HEK293 (cell line): ENCODE measurements around the gene SEMA6A.
A peak's percentile ranks its signal among the peaks of the same experiment; 100 is the strongest.

Source experiments
- CTCF ChIA-PET: fragments of 350-600 bp; formaldehyde crosslinking; extraction: SDS; loops from one replicate; lab custom pipeline; 2021; ENCODE audit warnings: antibody characterized with exemption; lab: Yijun Ruan, JAX
- POLR2A ChIA-PET: fragments of 300-600 bp; formaldehyde crosslinking; extraction: SDS; loops from one replicate; lab custom pipeline; 2020; ENCODE audit warnings: antibody characterized with exemption, inconsistent platforms; lab: Yijun Ruan, JAX
- H3K27ac ChIP-seq: fragments of 200-500 bp; sonication (Bioruptor generic); 2 replicates; pipeline ENCODE4 v1.5.1; 2014; ENCODE audit warnings: low read depth, low read length, control low read depth, inconsistent platforms; ENCODE audit errors: extremely low read depth
- H3K36me3 ChIP-seq, 2 experiments: fragments of 200-500 bp in 1 of 2; sonication (Bioruptor generic) in 1 of 2; 1 replicate in 1 of 2; 2 replicates in 1 of 2; pipeline ENCODE4 v1.5.1; 2014 to 2017; ENCODE audit warnings: inconsistent platforms in 2 of 2, low read length in 2 of 2; ENCODE audit not compliant: control insufficient read depth in 2 of 2, insufficient read depth in 1 of 2
- H3K4me1 ChIP-seq: fragments of 200-500 bp; sonication (Bioruptor generic); 2 replicates; pipeline ENCODE4 v1.5.1; 2014; ENCODE audit warnings: mild to moderate bottlenecking, low read length, inconsistent platforms; ENCODE audit not compliant: control insufficient read depth, insufficient read depth
- H3K4me3 ChIP-seq: 2 replicates; pipeline ENCODE4 v1.5.1; 2011; ENCODE audit warnings: low read depth, mild to moderate bottlenecking, control low read depth, low read length, moderate library complexity
- H3K9me3 ChIP-seq: fragments of 200-500 bp; sonication (Bioruptor generic); 2 replicates; pipeline ENCODE4 v1.5.1; 2014; ENCODE audit warnings: low read depth, low read length, inconsistent platforms; ENCODE audit not compliant: control insufficient read depth, insufficient read depth
- HIC1 ChIP-seq: fragments of 450-650 bp; formaldehyde crosslinking; IDR thresholded peaks from 2 replicates; pipeline ENCODE4 v1.5.1; 2016; ENCODE audit warnings: missing biosample characterization, missing genetic modification characterization
- KLF7 ChIP-seq: fragments of 450-650 bp; formaldehyde crosslinking; IDR thresholded peaks from 2 replicates; pipeline ENCODE4 v1.5.1; 2016; ENCODE audit warnings: missing biosample characterization, missing genetic modification characterization, borderline replicate concordance
- OSR2 ChIP-seq: fragments of 450-650 bp; formaldehyde crosslinking; IDR thresholded peaks from 2 replicates; pipeline ENCODE4 v1.5.1; 2016; ENCODE audit warnings: missing biosample characterization, missing genetic modification characterization
- SP7 ChIP-seq: fragments of 450-650 bp; formaldehyde crosslinking; IDR thresholded peaks from 2 replicates; pipeline ENCODE4 v1.5.1; 2016; ENCODE audit warnings: missing biosample characterization, missing genetic modification characterization
- ZNF76 ChIP-seq: fragments of 450-650 bp; formaldehyde crosslinking; IDR thresholded peaks from 2 replicates; pipeline ENCODE4; 2016; ENCODE audit warnings: low read depth, missing biosample characterization, missing genetic modification characterization, borderline replicate concordance
- ZNF830 ChIP-seq: fragments of 450-650 bp; IDR thresholded peaks from 2 replicates; pipeline ENCODE4 v1.5.0; 2018; ENCODE audit warnings: missing biosample characterization, missing genetic modification characterization, low read depth, mild to moderate bottlenecking, moderate library complexity
- TF ChIP-seq, protein P1 (sequence below): fragments of 450-650 bp; formaldehyde crosslinking; IDR thresholded peaks from 2 replicates; pipeline ENCODE4 v1.5.1; 2016; ENCODE audit warnings: missing biosample characterization, missing genetic modification characterization
- TF ChIP-seq, protein P2 (sequence below): fragments of 450-650 bp; formaldehyde crosslinking; IDR thresholded peaks from 2 replicates; pipeline ENCODE4 v1.5.1; 2016; ENCODE audit warnings: missing biosample characterization, missing genetic modification characterization
- TF ChIP-seq, protein P3 (sequence below): fragments of 450-650 bp; IDR thresholded peaks from 2 replicates; pipeline ENCODE4 v1.5.1; 2018; ENCODE audit warnings: missing biosample characterization, mild to moderate bottlenecking, missing genetic modification characterization
- TF ChIP-seq, protein P4 (sequence below): fragments of 450-650 bp; formaldehyde crosslinking; IDR thresholded peaks from 2 replicates; pipeline ENCODE4 v1.5.1; 2017; ENCODE audit warnings: missing biosample characterization, missing genetic modification characterization

Gene SEMA6A

DNA sequence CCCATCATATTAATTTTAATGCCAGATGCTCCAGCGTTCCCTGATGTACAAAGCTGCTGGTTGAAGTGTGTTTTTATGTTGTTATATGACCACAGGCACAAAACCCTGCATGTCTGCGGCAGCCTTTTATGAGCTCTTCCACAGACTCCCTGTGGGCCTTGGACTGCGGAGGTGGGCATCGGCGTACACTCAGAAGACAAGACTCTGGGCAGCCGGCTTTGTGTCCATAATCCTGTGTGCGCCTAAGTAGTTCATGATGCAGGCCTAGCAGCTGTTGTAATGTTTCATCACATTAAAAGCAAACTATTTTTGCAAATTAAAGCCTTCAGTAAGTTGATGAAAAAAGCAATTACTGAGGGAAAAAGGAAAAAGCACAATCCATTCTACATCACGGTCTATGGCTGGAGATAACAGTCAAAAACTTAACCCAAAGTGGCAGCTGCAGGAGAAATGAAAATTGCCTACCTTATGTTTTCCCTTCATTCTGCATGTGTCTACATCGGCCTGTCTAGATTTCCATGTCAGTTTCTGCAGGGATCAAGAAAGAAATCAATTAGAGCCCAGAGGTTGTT, 78.8 kb downstream of the SEMA6A start (continued):
- TF ChIP-seq, protein P1, sequence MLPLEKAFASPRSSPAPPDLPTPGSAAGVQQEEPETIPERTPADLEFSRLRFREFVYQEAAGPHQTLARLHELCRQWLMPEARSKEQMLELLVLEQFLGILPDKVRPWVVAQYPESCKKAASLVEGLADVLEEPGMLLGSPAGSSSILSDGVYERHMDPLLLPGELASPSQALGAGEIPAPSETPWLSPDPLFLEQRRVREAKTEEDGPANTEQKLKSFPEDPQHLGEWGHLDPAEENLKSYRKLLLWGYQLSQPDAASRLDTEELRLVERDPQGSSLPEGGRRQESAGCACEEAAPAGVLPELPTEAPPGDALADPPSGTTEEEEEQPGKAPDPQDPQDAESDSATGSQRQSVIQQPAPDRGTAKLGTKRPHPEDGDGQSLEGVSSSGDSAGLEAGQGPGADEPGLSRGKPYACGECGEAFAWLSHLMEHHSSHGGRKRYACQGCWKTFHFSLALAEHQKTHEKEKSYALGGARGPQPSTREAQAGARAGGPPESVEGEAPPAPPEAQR (tag by site-specific recombination), result no peak
- TF ChIP-seq, protein P2, sequence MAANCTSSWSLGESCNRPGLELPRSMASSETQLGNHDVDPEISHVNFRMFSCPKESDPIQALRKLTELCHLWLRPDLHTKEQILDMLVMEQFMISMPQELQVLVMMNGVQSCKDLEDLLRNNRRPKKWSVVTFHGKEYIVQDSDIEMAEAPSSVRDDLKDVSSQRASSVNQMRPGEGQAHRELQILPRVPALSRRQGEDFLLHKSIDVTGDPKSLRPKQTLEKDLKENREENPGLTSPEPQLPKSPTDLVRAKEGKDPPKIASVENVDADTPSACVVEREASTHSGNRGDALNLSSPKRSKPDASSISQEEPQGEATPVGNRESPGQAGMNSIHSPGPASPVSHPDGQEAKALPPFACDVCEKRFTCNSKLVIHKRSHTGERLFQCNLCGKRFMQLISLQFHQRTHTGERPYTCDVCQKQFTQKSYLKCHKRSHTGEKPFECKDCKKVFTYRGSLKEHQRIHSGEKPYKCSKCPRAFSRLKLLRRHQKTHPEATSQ (tag by site-specific recombination), result no peak
- TF ChIP-seq SP7, result no peak

- ChIA-PET POLR2A (no interaction called here), CTCF (interaction anchor here (0.6 kb wide), 1 partner anchor 353 kb away, joined by 3 read pairs; no protein-coding TSS in a partner anchor)
- Histone ChIP-seq H3K9me3 (no peaks in the 10 kb centered on the region), H3K4me1 (peaks cover 36% of the 10 kb centered on the region), H3K27ac (peak overlapping the region; percentile 22; the same call in 1 of the 2 replicates), H3K4me3 (no peak overlapping the region)
- TF ChIP-seq HIC1 (no peak), OSR2 (tag by site-specific recombination) (peak; percentile 46; the same call in 1 of the 2 replicates)
- TF ChIP-seq, protein P3, sequence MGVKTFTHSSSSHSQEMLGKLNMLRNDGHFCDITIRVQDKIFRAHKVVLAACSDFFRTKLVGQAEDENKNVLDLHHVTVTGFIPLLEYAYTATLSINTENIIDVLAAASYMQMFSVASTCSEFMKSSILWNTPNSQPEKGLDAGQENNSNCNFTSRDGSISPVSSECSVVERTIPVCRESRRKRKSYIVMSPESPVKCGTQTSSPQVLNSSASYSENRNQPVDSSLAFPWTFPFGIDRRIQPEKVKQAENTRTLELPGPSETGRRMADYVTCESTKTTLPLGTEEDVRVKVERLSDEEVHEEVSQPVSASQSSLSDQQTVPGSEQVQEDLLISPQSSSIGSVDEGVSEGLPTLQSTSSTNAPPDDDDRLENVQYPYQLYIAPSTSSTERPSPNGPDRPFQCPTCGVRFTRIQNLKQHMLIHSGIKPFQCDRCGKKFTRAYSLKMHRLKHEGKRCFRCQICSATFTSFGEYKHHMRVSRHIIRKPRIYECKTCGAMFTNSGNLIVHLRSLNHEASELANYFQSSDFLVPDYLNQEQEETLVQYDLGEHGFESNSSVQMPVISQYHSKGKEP, result peak; percentile 64
- TF ChIP-seq, all 188 proteins: peak for 2
- H3K36me3 ChIP-seq, result peaks cover 0 to 56% of the 10 kb centered on the region in 2 experiments; a peak in 1 of 3 replicates
These were observed 79.7 kb downstream of the SEMA6A start for GRCh38 chr5:116494784-116495450.

DNA sequence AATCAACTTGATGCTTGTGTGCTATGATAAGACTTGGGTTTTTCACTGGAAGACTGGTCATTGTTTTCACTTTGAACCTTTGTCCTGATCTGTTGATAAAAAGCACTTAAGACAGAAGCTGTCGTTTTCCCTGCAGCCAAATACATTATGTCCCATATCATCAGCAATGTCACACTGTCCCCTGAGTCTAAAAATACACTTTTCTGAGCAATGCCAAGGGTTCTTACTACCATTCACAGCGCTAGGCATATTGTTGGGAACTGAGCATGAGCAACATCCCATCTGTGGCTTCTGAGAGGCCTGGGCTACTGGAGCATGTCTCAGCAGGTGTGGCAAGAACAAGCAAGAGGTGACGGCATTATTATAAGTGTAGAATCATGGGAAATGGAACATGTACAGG, 81.8 kb downstream of the SEMA6A start:
- POLR2A ChIA-PET, result interaction anchor here (1.2 kb wide), 1 partner anchor 13 kb away, joined by 3 read pairs; no protein-coding TSS in a partner anchor
- H3K36me3 ChIP-seq, result peaks cover 0 to 75% of the 10 kb centered on the region in 2 experiments; a peak in 2 of 3 replicates
- H3K27ac ChIP-seq, result no peak overlapping the region; the same call in 1 of the 2 replicates
- H3K4me3 ChIP-seq, result no peak overlapping the region
- H3K9me3 ChIP-seq, result no peaks in the 10 kb centered on the region
- TF ChIP-seq ZNF76 (tag by site-specific recombination) (no peak), ZNF830 (no peak), OSR2 (tag by site-specific recombination) (0 out of 2 replicates have a peak, but pooled peaks have one; percentile 12), KLF7 (tag by site-specific recombination) (no peak)
- TF ChIP-seq, protein P4, sequence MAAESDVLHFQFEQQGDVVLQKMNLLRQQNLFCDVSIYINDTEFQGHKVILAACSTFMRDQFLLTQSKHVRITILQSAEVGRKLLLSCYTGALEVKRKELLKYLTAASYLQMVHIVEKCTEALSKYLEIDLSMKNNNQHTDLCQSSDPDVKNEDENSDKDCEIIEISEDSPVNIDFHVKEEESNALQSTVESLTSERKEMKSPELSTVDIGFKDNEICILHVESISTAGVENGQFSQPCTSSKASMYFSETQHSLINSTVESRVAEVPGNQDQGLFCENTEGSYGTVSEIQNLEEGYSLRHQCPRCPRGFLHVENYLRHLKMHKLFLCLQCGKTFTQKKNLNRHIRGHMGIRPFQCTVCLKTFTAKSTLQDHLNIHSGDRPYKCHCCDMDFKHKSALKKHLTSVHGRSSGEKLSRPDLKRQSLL (tag by site-specific recombination), result no peak
- peaks cover 24% of the 10 kb centered on the region for H3K4me1 ChIP-seq
- CTCF ChIA-PET, result interaction anchor here (1.3 kb wide), 1 partner anchor 356 kb away, joined by 3 read pairs; no protein-coding TSS in a partner anchor
